Stimulated activated CD4-positive, alpha-beta T cell treated with anti-CD3 and anti-CD28 coated beads, Interleukin-1b, Interleukin-23, amount 100 ng/mL, for 1 hour (primary cell): ENCODE measurements around the gene PIKFYVE.
"Not testable (repeated sequence)": the region's sequence is repeated elsewhere in the genome, so short reads cannot be mapped to it uniquely, and the experiment has no call there.

Experiments used
- DNase-seq, 2 donors: peaks; one replicate each; pipeline ENCODE4 v3.0.0-alpha.2; 2020; ENCODE audit warnings: low read depth in 2 of 2

PIKFYVE gene, protein sequence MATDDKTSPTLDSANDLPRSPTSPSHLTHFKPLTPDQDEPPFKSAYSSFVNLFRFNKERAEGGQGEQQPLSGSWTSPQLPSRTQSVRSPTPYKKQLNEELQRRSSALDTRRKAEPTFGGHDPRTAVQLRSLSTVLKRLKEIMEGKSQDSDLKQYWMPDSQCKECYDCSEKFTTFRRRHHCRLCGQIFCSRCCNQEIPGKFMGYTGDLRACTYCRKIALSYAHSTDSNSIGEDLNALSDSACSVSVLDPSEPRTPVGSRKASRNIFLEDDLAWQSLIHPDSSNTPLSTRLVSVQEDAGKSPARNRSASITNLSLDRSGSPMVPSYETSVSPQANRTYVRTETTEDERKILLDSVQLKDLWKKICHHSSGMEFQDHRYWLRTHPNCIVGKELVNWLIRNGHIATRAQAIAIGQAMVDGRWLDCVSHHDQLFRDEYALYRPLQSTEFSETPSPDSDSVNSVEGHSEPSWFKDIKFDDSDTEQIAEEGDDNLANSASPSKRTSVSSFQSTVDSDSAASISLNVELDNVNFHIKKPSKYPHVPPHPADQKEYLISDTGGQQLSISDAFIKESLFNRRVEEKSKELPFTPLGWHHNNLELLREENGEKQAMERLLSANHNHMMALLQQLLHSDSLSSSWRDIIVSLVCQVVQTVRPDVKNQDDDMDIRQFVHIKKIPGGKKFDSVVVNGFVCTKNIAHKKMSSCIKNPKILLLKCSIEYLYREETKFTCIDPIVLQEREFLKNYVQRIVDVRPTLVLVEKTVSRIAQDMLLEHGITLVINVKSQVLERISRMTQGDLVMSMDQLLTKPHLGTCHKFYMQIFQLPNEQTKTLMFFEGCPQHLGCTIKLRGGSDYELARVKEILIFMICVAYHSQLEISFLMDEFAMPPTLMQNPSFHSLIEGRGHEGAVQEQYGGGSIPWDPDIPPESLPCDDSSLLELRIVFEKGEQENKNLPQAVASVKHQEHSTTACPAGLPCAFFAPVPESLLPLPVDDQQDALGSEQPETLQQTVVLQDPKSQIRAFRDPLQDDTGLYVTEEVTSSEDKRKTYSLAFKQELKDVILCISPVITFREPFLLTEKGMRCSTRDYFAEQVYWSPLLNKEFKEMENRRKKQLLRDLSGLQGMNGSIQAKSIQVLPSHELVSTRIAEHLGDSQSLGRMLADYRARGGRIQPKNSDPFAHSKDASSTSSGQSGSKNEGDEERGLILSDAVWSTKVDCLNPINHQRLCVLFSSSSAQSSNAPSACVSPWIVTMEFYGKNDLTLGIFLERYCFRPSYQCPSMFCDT (N-terminal part only)

DNA sequence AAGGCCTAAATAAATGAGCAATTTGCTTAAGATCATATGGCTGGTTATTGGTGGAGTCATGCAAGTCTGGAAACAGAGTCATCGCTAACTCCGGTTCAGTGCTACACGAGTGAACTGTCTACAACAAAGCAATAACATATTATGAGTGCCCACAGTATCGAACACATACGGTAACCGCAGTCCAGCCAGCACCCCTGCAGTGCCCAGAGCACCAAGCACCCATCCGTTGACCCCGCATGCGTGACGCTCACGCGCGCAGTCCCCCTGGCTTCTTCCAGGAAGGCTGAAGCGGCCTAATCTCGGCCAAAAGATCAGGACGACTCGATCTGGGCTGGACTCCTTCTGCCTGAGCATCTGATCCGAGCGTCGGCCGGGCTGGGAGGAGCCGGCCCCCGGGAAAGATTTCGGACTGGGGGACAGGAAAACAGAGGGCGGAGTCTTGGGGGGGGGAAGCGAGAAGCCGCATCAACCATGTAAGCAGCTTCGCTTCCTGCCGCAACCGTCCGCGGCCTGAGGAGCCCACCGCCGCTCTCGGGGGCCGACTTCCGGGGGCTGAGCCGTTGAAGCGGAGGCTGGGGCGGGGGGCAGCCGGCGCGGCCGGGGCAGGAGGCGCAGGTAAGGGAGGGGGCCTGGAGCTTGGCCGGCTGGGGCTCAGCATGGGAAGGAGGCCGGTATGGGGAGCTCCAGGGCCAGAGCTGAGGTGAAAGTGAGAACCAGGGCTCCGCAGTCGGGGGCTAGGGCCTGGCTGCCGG lies at the start of gene PIKFYVE:
TSS of gene PIKFYVE (plus strand) at position 455 of the 752 bp plus-strand sequence. CDS start 5,265 bp downstream, outside the sequence.
- DNase-seq, result peak; percentile 57 to 71

DNA sequence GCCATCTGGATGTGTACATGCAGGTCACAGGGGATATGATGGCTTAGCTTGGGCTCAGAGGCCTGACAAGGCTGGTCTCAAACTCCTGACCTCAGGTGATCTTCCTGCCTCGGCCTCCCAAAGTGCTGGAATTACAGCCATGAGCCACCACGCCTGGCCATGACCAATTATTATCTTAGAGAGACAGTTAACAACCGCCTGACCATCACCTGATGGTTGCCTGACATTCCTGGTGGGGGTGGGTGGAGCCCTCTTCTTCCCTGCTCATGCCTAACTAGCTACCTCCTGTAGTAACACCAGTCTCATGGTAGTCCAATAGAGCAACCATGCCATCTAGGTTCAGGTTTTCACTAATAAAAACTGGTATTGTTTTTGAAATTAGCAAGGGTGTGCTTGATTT lies 44.2 kb upstream of the PIKFYVE start:
- not testable (repeated sequence) for DNase-seq

DNA sequence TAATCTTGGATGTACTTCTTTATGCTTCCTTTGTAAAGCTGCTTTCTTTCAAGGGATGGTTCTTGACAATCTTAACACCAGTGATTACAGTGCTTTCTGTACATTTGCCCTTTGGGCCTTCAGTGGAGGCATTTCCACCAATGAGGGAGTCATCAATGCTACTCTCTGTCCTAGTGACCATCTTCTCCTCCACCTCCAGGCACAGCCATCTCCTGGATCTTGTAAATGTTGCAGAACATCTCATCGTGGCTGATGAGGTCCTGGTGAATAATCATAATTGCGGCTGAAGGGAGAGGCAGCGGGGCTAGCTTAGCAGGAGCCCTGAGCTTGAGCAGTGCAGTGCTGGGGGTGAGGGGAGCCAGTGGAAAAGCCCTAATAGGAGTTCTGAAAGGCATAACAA lies 43.7 kb upstream of the PIKFYVE start:
- no peak for DNase-seq

DNA sequence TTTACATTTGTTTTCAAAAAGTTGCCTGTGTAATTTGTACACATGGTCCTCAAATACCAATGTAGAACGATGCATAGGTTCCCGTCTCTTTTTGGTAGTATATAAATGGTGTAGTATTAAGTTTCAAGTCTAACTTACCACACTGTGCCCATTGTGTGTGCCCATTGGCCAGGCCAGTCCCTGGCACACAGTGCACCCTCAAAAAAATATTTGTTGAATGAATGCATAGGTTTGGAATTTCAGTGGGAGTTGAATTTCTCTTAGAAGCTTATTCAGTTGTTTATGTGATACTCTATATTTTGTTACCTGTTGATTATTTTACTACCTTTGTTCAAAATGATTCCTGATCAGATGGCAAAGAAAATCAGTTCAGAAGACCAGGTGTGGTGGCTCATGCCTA lies 41.3 kb upstream of the PIKFYVE start:
- no peak for DNase-seq

DNA sequence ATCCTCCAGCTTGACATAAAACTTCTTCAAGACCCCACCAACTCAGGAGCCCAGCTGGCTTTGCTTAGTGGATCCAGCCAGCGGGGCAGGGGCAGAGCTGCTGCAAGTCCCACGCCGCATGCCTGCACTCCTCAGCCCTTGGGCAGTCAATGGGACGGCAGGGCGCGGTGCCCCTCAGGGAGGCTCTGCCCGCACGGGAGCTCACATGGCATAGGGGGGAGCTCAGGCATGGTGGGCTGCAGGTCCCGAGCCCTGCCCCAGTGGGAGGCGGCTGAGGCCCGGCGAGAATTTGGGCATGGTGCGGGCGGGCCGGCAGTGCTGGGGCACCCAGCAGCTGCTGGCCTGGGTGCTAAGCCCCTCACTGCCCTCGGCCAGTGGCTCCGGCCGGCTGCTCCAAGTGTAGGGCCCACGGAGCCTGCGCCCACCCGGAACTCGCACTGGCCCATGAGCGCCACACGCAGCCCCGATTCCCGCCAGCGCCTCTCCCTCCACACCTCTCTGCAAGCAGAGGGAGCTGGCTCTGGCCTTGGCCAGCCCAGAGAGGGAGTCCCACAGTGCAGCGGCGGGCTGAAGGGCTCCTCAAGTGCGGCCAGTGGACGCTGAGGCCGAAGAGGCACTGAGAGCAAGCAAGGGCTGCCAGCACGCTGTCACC lies 38.3 kb upstream of the PIKFYVE start:
- DNase-seq, result no peak

DNA sequence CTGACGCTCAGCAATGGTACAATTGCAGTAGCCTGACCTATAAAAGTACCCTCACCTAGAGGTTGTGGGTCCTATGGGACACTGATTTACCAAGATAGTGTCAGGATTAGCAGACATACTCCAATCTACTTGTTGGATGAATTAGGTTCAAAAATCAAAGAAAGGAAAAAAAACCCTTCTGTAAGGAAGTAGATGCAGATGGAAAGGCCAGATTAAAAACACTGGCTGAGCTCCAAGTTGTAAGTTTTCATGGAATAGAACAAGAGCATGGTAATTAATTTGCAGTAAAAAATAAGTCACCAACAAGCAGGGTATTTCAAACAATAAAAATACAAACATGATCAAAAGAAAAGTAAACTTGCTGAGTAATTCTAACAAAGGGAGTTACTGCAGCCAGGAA lies 37.6 kb upstream of the PIKFYVE start:
- no peak for DNase-seq

DNA sequence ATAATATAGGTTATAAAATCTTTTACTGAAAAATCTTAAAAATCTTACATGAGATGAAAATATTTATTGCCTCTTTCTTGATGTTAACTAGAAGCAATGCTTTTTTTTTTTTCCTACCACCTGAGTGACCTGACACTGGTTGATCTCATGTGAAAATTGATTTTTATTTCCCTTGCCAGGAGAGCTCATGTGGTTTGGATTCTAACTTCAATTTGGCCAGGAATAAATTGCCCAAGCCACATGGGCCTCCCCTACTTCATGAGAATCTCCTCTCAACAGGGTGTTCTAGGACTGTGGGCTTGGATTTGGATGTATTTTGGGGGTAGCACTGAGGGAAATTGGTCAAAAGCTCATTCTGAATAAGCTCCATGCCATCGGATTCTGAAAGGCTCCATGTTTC lies 31.3 kb upstream of the PIKFYVE start:
- DNase-seq, result no peak

DNA sequence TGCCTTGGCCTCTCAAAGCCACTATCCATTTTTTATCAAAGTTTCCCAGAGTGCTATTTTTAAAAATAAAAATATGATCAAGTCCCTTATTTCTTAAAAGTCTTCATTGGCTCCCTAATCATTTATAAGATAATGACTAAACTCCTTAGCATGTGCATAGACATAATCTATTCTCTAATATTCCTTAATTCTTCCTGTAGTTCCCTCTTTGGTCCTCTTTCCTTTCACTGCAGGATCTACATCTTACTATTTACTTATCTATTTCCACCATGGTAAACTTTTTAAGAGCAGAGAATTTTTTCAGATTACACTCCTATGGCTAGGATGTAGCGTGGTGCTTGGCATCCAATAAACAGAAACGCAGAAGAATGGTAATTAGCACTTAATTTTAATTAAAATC lies 30.2 kb upstream of the PIKFYVE start:
- no peak for DNase-seq

DNA sequence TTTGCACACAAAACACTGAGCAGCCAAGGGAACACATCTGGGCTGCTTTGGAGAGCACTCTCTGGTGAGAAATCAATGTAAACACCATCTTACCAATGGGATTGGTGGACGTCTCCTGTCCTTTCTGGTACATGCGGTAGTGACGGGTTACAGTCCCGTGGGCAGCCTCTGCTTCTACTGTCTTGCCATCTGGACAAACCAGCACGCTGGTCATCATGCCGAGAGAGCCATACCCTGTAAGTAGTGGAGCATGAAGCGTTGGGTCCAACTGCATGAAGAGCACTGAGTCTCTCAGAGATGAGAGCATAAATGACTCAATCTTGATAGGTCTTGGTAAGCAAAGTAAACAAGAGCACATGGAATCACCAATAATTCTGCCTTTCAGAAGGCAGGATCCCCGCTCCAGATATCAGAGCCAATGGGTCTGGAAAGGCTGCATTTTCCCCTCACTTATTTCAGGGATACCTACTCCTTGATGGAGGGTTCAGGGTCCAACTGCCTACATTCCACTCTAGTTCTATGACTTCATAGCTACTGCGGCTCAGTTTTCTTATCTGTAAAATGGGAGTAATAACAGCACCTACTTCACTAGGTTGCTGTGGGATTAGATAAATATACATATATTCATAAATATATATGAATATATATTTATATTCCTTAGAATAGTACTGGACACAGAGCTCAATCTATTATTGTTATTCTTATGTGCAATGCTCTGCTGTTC lies 26.1 kb upstream of the PIKFYVE start:
- DNase-seq, result no peak

DNA sequence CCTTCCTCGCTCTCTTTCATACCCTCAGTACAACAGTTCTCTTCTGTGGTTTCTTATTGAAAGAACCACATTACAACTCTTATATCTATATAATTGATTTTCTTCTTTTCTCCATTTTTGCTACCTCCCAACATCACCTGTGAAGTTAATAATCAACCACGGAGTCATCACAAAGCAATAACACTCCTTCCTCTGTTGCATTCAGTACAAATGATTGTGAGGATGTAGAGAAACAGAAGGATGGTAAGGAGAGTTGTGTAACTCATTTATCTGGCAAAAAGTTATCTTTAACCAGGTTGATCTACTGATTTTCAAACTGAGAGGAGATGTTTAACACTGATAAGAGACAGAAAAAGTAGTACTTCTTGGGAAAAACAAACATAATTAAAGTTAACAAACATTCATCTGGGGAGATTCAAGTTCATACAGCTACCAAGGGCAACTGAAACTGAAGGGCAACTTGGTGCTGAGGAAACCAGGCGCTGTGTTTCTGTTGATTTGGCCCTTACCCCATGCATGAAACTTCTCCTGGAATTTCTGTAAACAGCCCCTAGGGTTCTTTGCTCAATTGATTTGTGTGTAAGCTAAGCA lies 25.3 kb upstream of the PIKFYVE start:
- no peak for DNase-seq

DNA sequence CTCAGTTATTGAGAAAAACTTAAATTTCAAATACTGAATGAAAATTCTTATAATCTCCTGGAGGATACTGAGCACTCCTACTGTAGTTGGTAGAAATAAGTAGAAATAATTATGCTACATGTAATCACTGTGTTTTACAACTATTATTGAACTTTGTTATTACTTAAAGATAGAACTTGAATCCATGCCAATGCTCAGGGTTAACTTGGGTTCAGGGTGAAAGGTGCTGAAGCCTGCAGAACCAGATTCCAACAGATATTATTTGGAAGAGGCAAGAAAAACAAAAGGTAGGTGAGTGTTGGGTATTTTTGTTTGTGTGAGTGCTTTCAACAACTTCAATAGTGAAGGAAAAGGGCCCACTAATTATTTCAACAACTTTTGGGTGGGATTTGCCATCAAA lies 21.6 kb upstream of the PIKFYVE start:
- DNase-seq, result no peak

DNA sequence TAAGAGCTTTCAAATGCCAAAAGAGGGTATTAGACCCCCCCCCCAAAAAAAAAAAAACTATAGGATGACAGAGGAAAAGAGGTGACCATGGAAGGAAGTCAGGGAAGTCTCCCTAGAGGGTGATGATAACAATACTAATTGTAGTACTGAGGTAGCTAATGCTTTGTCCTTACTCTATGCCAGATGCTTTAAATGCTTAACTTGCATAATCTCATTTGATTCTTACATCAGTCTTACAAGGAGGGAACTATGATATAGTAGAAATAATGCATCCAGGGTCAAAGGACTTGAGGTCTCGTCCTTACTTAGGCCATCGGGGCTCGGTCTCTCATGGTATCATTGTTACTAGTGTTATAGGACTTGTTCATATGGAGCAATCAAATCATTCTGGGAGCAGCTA lies 20.3 kb upstream of the PIKFYVE start:
- DNase-seq, result no peak

DNA sequence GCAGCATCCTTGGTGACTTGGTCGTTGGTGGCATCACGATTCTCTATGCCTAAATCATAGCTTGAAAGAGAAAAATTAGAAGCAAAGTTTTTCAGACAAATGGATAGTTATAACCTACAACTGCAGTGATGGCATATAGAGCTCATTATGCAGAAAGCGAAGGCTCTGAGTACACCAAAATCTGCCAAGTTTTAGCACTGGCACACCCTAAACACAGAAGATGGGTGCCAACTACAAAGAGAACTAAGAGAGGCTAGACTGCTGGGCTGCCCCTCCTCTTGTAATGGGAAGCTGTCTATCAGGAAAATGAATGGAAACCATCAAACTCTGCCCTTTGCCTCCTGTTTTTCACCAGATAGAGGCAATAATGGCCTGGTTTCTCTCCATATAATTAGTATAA lies 17.5 kb upstream of the PIKFYVE start:
- DNase-seq, result no peak

DNA sequence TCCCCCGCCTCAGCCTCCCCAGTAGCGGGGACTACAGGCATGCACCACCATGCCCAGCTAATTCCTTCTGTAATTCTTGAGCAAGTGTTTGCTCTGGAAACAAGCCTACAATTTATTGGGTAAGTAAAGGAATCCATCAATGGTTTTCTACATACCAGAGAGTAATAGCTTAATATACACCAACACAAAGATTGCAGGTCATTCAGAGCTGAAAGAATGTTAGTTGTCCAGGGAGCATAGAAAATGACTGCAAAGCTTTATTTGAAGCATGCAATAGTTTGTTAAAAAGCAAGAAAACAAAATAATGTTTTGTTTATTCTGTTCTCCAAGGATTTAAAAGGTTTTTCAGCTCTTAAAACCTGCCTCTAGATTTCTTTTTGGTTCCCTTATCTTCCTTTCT lies 16.8 kb upstream of the PIKFYVE start:
- no peak for DNase-seq

DNA sequence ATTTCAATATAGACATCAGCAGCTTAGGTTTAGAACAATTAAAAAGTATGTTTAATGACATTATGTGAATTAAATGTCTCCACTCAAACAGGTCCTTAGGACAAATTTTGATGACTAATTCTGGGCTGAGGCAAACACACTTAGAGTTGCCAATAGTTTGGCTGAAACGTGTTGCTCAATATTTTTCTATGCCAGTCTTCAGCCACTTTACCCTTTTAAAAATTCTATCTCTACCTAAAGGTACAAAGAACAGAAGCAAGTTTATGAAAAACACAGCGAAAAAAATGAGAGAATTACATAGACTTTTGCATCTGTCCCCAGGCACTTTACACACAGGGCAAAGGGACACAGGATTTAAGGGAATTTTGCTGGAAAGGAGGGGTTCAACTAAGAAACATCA lies 15.7 kb upstream of the PIKFYVE start:
- DNase-seq, result no peak

DNA sequence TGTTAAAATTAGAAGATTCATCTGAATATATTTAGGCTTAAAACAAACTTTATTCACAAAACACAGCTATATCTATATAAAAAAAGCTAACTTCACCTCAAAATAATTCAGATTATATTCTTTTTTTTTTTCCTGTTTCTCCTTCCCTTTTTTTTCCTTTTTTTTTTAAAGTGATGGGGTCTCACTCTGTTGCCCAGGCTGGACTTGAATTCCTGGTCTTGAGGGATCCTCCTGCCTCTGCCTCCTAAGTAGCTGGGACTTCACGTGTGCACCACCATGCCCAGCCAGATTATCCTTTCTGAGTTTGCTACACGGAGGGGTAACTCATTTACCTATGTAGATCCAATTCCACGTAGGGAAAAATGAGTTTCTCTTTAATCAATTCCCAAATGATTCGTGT lies 15.0 kb upstream of the PIKFYVE start:
- no peak for DNase-seq

DNA sequence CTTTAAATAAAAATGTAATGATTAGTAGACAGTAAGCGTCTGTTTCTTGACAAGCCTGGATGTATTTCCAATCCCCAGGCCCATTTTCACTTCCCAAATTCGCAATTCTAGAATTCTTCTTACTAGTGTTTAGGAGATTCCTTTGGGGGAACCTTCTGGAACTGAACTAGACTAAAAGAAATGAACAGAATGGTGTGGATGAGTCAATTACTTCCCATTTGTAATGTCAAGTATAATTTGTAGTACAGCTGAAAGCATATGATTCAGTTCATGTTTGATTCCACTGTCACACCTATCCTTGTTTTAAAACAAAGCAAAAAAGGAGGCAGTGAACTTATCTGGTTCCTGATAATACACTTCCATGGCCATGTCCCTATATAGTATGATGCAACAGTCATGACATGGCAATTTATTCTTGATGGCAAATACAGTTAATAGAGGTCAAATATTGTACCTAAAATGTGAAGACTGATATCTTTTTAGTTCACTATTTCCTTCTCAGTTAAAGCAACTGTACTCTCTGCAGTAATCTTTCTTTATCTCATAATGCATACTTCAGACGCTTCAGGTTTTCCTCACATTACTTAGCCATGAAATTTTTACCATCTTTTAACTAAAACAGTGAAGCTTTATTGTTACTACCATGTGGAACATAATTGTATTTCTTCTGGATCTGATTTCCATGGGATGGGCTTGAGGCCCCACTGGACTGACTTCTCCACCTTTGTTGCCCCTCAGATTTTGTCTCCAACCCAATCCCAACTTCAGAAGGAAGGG lies 13.2 kb upstream of the PIKFYVE start:
- no peak for DNase-seq

DNA sequence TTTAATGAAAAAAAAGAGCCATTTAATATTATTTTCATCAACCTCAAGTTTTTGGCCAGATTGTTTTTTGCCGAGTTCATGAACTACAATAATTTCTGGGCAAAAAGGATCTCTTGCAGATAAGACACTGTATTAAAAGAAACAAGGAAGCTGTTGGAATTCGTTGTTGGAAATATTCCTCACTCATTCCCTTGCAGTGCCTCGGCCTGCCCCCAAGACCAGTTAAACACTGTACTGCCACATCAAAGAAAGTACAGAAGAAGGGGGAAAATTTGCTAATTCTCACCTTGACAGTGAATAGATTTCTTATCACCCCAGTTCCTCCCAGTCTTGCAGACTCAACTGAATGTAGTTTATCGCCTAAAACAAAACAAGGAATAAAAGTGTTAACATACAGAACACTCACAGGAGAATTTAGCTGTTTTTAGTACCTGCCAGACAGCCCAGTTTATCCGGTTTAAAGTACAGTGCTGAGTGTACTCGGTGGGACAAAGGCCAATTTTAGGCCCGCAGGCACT lies 12.4 kb upstream of the PIKFYVE start:
- no peak for DNase-seq
